HepG2 (cell line): ENCODE measurements around the gene TAF6. TPM values are rescaled to one million over a fixed set of nuclear protein-coding genes. Genes with fewer than 3 reads are reported as not detected.

Experiments
- AKNA ChIP-seq: sonication (generic); formaldehyde crosslinking; IDR thresholded peaks from 2 replicates; pipeline ENCODE4 v1.4.0; 2020; ENCODE audit warnings: missing genetic modification reagents, borderline replicate concordance
- CAMTA2 ChIP-seq: sonication (generic); formaldehyde crosslinking; IDR thresholded peaks from 2 replicates; pipeline ENCODE4 v1.4.0; 2020; ENCODE audit warnings: mild to moderate bottlenecking, missing genetic modification reagents, borderline replicate concordance
- CC2D1A ChIP-seq: sonication (generic); formaldehyde crosslinking; IDR thresholded peaks from 2 replicates; pipeline ENCODE4 v1.8.1; 2023; ENCODE audit warnings: mild to moderate bottlenecking, missing genetic modification reagents
- FOSL1 ChIP-seq: sonication (generic); formaldehyde crosslinking; IDR thresholded peaks from 2 replicates; pipeline ENCODE4 v1.9.0; 2021; ENCODE audit warnings: missing genetic modification reagents, borderline replicate concordance
- GRHL1 ChIP-seq: sonication (generic); formaldehyde crosslinking; conservative IDR thresholded peaks from 2 replicates; pipeline ENCODE4 v1.8.0; 2022; ENCODE audit warnings: missing genetic modification reagents
- KDM4B ChIP-seq: sonication (generic); formaldehyde crosslinking; IDR thresholded peaks from 2 replicates; pipeline ENCODE4 v1.4.0; 2020; ENCODE audit warnings: missing genetic modification reagents
- KDM5A ChIP-seq: fragments of 200-600 bp; sonication (generic); IDR thresholded peaks from 2 replicates; pipeline ENCODE4 v1.7.0; 2018; ENCODE audit warnings: antibody characterized with exemption, mild to moderate bottlenecking, low read length, borderline replicate concordance
- KLF15 ChIP-seq: sonication (generic); formaldehyde crosslinking; IDR thresholded peaks from 2 replicates; pipeline ENCODE4 v1.8.1; 2023; ENCODE audit warnings: borderline replicate concordance, mild to moderate bottlenecking, inconsistent platforms, missing genetic modification reagents, mixed read lengths
- KMT2A ChIP-seq: sonication (generic); formaldehyde crosslinking; IDR thresholded peaks from 2 replicates; pipeline ENCODE4 v1.4.0; 2020; ENCODE audit warnings: missing genetic modification reagents
- MYPOP ChIP-seq: sonication (generic); formaldehyde crosslinking; IDR thresholded peaks from 2 replicates; pipeline ENCODE4 v1.8.1; 2023; ENCODE audit warnings: mild to moderate bottlenecking, moderate library complexity, missing genetic modification reagents
- PAF1 ChIP-seq: IDR thresholded peaks from 2 replicates; pipeline ENCODE4 v1.6.1; 2016; ENCODE audit warnings: missing genetic modification reagents, missing compliant biosample characterization
- SAFB2 ChIP-seq: sonication (generic); formaldehyde crosslinking; IDR thresholded peaks from 2 replicates; pipeline ENCODE4 v1.5.1; 2020; ENCODE audit warnings: missing genetic modification reagents, low read depth, mild to moderate bottlenecking, borderline replicate concordance
- SATB2 ChIP-seq: sonication (generic); formaldehyde crosslinking; IDR thresholded peaks from 2 replicates; pipeline ENCODE4 v1.5.0; 2020; ENCODE audit warnings: missing genetic modification reagents
- SMYD3 ChIP-seq: sonication (generic); formaldehyde crosslinking; IDR thresholded peaks from 2 replicates; pipeline ENCODE4 v1.8.1; 2023; ENCODE audit warnings: mild to moderate bottlenecking, missing genetic modification reagents
- TEAD2 ChIP-seq: sonication (generic); formaldehyde crosslinking; IDR thresholded peaks from 2 replicates; pipeline ENCODE4 v1.9.0; 2021; ENCODE audit warnings: missing genetic modification reagents
- THYN1 ChIP-seq: sonication (generic); formaldehyde crosslinking; IDR thresholded peaks from 2 replicates; pipeline ENCODE4 v1.8.1; 2023; ENCODE audit warnings: low read depth, mild to moderate bottlenecking, moderate library complexity, missing genetic modification reagents, borderline replicate concordance
- ZEB1 ChIP-seq: IDR thresholded peaks from 2 replicates; pipeline ENCODE4 v1.6.1; 2012; ENCODE audit warnings: mild to moderate bottlenecking, low read depth, inconsistent platforms; ENCODE audit not compliant: insufficient replicate concordance
- ZNF121 ChIP-seq: sonication (generic); formaldehyde crosslinking; IDR thresholded peaks from 2 replicates; pipeline ENCODE4 v1.5.0; 2020; ENCODE audit warnings: mild to moderate bottlenecking, missing genetic modification reagents
- ZNF264 ChIP-seq: sonication (generic); formaldehyde crosslinking; IDR thresholded peaks from 2 replicates; pipeline ENCODE4 v1.4.0; 2020; ENCODE audit warnings: missing genetic modification reagents
- ZNF441 ChIP-seq: sonication (generic); formaldehyde crosslinking; IDR thresholded peaks from 2 replicates; pipeline ENCODE4 v1.7.0; 2021; ENCODE audit warnings: missing genetic modification reagents, borderline replicate concordance
- ZNF546 ChIP-seq: sonication (generic); formaldehyde crosslinking; conservative IDR thresholded peaks from 2 replicates; pipeline ENCODE4 v1.8.1; 2023; ENCODE audit warnings: mild to moderate bottlenecking, missing genetic modification reagents
- ZNF674 ChIP-seq: sonication (generic); formaldehyde crosslinking; IDR thresholded peaks from 2 replicates; pipeline ENCODE4 v1.5.0; 2020; ENCODE audit warnings: low read depth, mild to moderate bottlenecking, missing genetic modification reagents
- ZNF737 ChIP-seq: sonication (generic); formaldehyde crosslinking; IDR thresholded peaks from 2 replicates; pipeline ENCODE4 v1.5.0; 2020; ENCODE audit warnings: missing genetic modification reagents, mild to moderate bottlenecking, borderline replicate concordance
- polyA plus RNA-seq, 8 experiments: library from polyadenylated mRNA; depleted of rRNA in 3 of 8; stranded (reverse) in 7 of 8; unstranded in 1 of 8; fragments of >200 nt; fragmentation: Illumina TruSeq in 4 of 8; extraction: Trizol in 4 of 8; gene quantifications; 2 replicates each; pipeline versions ENCODE4 v1.2.1 to v1.2.3, GENCODE V29; 2011 to 2016; ENCODE audit warnings: low read depth in 4 of 8, missing spikeins in 1 of 8, mixed read lengths in 1 of 8; ENCODE audit not compliant: insufficient read depth in 1 of 8
- total RNA-seq, 5 experiments: library from RNA; depleted of rRNA; stranded (reverse); fragments of >200 nt; fragmentation: Illumina TruSeq; extraction: Trizol; gene quantifications; 2 replicates each; pipeline ENCODE4 v1.2.3, GENCODE V29; 2016; ENCODE audit warnings: low read depth in 1 of 5

Gene TAF6
- total and polyA plus RNA-seq, 2 of the 13 experiments (the other 11 are each of a cell fraction or from before 2014, with no cell fraction given) = 12.9 to 18.8 TPM

GRCh38 chr7:100088621-100089457 lies 30.3 kb downstream of the TAF6 start, which contains the start of gene COPS6 (continued):
- no peak for TF ChIP-seq ZNF674 (CRISPR knock-in tag)
- peak; percentile 24; the same call in 1 of the 2 replicates for TF ChIP-seq ZNF121 (CRISPR knock-in tag)
- peak; percentile 98 for TF ChIP-seq ZNF546 (CRISPR knock-in tag)
- TF ChIP-seq PAF1 (CRISPR knock-in tag) = no peak
- no peak for TF ChIP-seq CAMTA2 (CRISPR knock-in tag)
- TF ChIP-seq TEAD2 (CRISPR knock-in tag) = peak; percentile 92
- peak; percentile 85 for TF ChIP-seq KDM5A
- TF ChIP-seq GRHL1 (CRISPR knock-in tag) = no peak
- no peak for TF ChIP-seq CC2D1A (CRISPR knock-in tag)
- no peak for TF ChIP-seq ZNF264 (CRISPR knock-in tag)
- peak; percentile 91 for TF ChIP-seq SATB2 (CRISPR knock-in tag)
- no peak for TF ChIP-seq ZNF737 (CRISPR knock-in tag)
- TF ChIP-seq SAFB2 = peak; percentile 90
- peak; percentile 76 for TF ChIP-seq SMYD3 (CRISPR knock-in tag)
- no peak for TF ChIP-seq KDM4B (CRISPR knock-in tag)
- TF ChIP-seq ZNF441 (CRISPR knock-in tag) = peak; percentile 90
- TF ChIP-seq KMT2A (CRISPR knock-in tag) = peak; percentile 88
- no peak for TF ChIP-seq AKNA (CRISPR knock-in tag)
- peak; percentile 38 for TF ChIP-seq ZEB1
- peak; percentile 82; the same call in 1 of the 2 replicates for TF ChIP-seq KLF15
- no peak for TF ChIP-seq THYN1 (CRISPR knock-in tag)
- TF ChIP-seq FOSL1 (CRISPR knock-in tag) = no peak
- TF ChIP-seq MYPOP (CRISPR knock-in tag) = peak; percentile 78
